ENCODE results near the gene CCSAP. TPM values are rescaled to one million over a fixed set of nuclear protein-coding genes. Genes with fewer than 3 reads are reported as not detected.

Gene CCSAP
- total RNA-seq, 1 donor from 2014 or later, result 12.6 TPM

- H3K27me3 Mint-ChIP-seq, result peaks cover 17% of the 10 kb centered on the region
- no peaks in the 10 kb centered on the region for H3K9me3 Mint-ChIP-seq
- no peak overlapping the region for H3K27ac Mint-ChIP-seq
- no peak overlapping the region for H3K4me3 Mint-ChIP-seq
- DNase-seq, result no peak
- no peaks in the 10 kb centered on the region for H3K4me1 Mint-ChIP-seq
- intact Hi-C loops (cut with micrococcal nuclease), result no loop called here
- no peaks in the 10 kb centered on the region for H3K36me3 Mint-ChIP-seq (ENCODE audit: low read depth)
Observed at GRCh38 chr1:229376521-229376920, 33.7 kb upstream of the CCSAP start.

GRCh38 chr1:229374485-229374884 lies 31.6 kb upstream of the CCSAP start:
- intact Hi-C loops (cut with micrococcal nuclease), result no loop called here
- no peak for DNase-seq
- no peaks in the 10 kb centered on the region for H3K4me1 Mint-ChIP-seq
- H3K4me3 Mint-ChIP-seq, result no peak overlapping the region
- H3K36me3 Mint-ChIP-seq (ENCODE audit: low read depth), result no peaks in the 10 kb centered on the region
- no peaks in the 10 kb centered on the region for H3K9me3 Mint-ChIP-seq
- no peak overlapping the region for H3K27ac Mint-ChIP-seq
- peaks cover 30% of the 10 kb centered on the region for H3K27me3 Mint-ChIP-seq

- H3K4me1 Mint-ChIP-seq, result no peaks in the 10 kb centered on the region
- intact Hi-C loops (cut with micrococcal nuclease), result no loop called here
Observed at GRCh38 chr1:229373395-229373794, 30.5 kb upstream of the CCSAP start.

GRCh38 chr1:229372251-229372650 lies 29.4 kb upstream of the CCSAP start:
- intact Hi-C loops (cut with micrococcal nuclease), result no loop called here
- no peaks in the 10 kb centered on the region for H3K9me3 Mint-ChIP-seq

More at GRCh38 chr1:229373395-229373794, 30.5 kb upstream of the CCSAP start:
- Mint-ChIP-seq H3K27me3 (peaks cover 28% of the 10 kb centered on the region), H3K4me3 (no peak overlapping the region), H3K9me3 (no peaks in the 10 kb centered on the region), H3K27ac (no peak overlapping the region), H3K36me3 (ENCODE audit: low read depth) (no peaks in the 10 kb centered on the region)
- no peak for DNase-seq

GRCh38 chr1:229371624-229372023 lies 28.8 kb upstream of the CCSAP start:
- no peak for DNase-seq
- Mint-ChIP-seq H3K4me3 (no peak overlapping the region), H3K27ac (no peak overlapping the region), H3K4me1 (no peaks in the 10 kb centered on the region), H3K27me3 (peaks cover 28% of the 10 kb centered on the region), H3K36me3 (ENCODE audit: low read depth) (no peaks in the 10 kb centered on the region), H3K9me3 (no peaks in the 10 kb centered on the region)
- intact Hi-C loops (cut with micrococcal nuclease), result no loop called here

More at GRCh38 chr1:229372251-229372650, 29.4 kb upstream of the CCSAP start:
- DNase-seq, result no peak
- Mint-ChIP-seq H3K27ac (no peak overlapping the region), H3K4me1 (no peaks in the 10 kb centered on the region), H3K27me3 (peaks cover 28% of the 10 kb centered on the region), H3K4me3 (no peak overlapping the region), H3K36me3 (ENCODE audit: low read depth) (no peaks in the 10 kb centered on the region)

GRCh38 chr1:229370601-229371021 lies 27.8 kb upstream of the CCSAP start:
- Mint-ChIP-seq H3K27ac (no peak overlapping the region), H3K4me3 (no peak overlapping the region), H3K4me1 (no peaks in the 10 kb centered on the region), H3K36me3 (ENCODE audit: low read depth) (no peaks in the 10 kb centered on the region), H3K27me3 (peaks cover 32% of the 10 kb centered on the region), H3K9me3 (no peaks in the 10 kb centered on the region)
- DNase-seq, result no peak
- intact Hi-C loops (cut with micrococcal nuclease), result no loop called here

GRCh38 chr1:229368347-229368746 lies 25.5 kb upstream of the CCSAP start:
- Mint-ChIP-seq H3K27ac (no peak overlapping the region), H3K9me3 (no peaks in the 10 kb centered on the region), H3K4me3 (no peak overlapping the region), H3K36me3 (ENCODE audit: low read depth) (no peaks in the 10 kb centered on the region), H3K27me3 (peaks cover 43% of the 10 kb centered on the region), H3K4me1 (no peaks in the 10 kb centered on the region)
- intact Hi-C loops (cut with micrococcal nuclease), result no loop called here
- DNase-seq, result no peak

- Mint-ChIP-seq H3K27ac (no peak overlapping the region), H3K36me3 (ENCODE audit: low read depth) (no peaks in the 10 kb centered on the region), H3K4me3 (no peak overlapping the region), H3K27me3 (peaks cover 34% of the 10 kb centered on the region), H3K9me3 (no peaks in the 10 kb centered on the region), H3K4me1 (no peaks in the 10 kb centered on the region)
- intact Hi-C loops (cut with micrococcal nuclease), result no loop called here
- DNase-seq, result no peak
Observed at GRCh38 chr1:229365569-229365968, 22.7 kb upstream of the CCSAP start.

GRCh38 chr1:229364207-229365065 lies 21.6 kb upstream of the CCSAP start:
- Mint-ChIP-seq H3K9me3 (no peaks in the 10 kb centered on the region), H3K4me1 (no peaks in the 10 kb centered on the region), H3K27ac (no peak overlapping the region), H3K36me3 (ENCODE audit: low read depth) (no peaks in the 10 kb centered on the region), H3K4me3 (no peak overlapping the region), H3K27me3 (peaks cover 37% of the 10 kb centered on the region)
- intact Hi-C loops (cut with micrococcal nuclease), result no loop called here
- DNase-seq, result no peak

GRCh38 chr1:229363723-229364122 lies 20.9 kb upstream of the CCSAP start:
- Mint-ChIP-seq H3K27ac (no peak overlapping the region), H3K27me3 (peaks cover 43% of the 10 kb centered on the region), H3K4me1 (no peaks in the 10 kb centered on the region), H3K4me3 (no peak overlapping the region), H3K9me3 (no peaks in the 10 kb centered on the region), H3K36me3 (ENCODE audit: low read depth) (no peaks in the 10 kb centered on the region)
- DNase-seq, result no peak
- intact Hi-C loops (cut with micrococcal nuclease), result no loop called here

GRCh38 chr1:229360420-229360819 lies 17.6 kb upstream of the CCSAP start:
- DNase-seq, result no peak
- intact Hi-C loops (cut with micrococcal nuclease), result no loop called here
- Mint-ChIP-seq H3K27ac (no peak overlapping the region), H3K36me3 (ENCODE audit: low read depth) (no peaks in the 10 kb centered on the region), H3K4me3 (no peak overlapping the region), H3K27me3 (peaks cover 71% of the 10 kb centered on the region), H3K9me3 (peaks cover 9% of the 10 kb centered on the region), H3K4me1 (peaks cover 4% of the 10 kb centered on the region)

GRCh38 chr1:229355661-229356060 lies 12.8 kb upstream of the CCSAP start:
- no peaks in the 10 kb centered on the region for H3K36me3 Mint-ChIP-seq (ENCODE audit: low read depth)
- H3K27me3 Mint-ChIP-seq, result peaks cover 78% of the 10 kb centered on the region
- H3K9me3 Mint-ChIP-seq, result peaks cover 12% of the 10 kb centered on the region
- no peak for DNase-seq
- intact Hi-C loops (cut with micrococcal nuclease), result no loop called here
- peaks cover 4% of the 10 kb centered on the region for H3K4me1 Mint-ChIP-seq
- H3K4me3 Mint-ChIP-seq, result no peak overlapping the region
- H3K27ac Mint-ChIP-seq, result no peak overlapping the region

- Mint-ChIP-seq H3K36me3 (ENCODE audit: low read depth) (no peaks in the 10 kb centered on the region), H3K4me3 (no peak overlapping the region), H3K27ac (no peak overlapping the region), H3K4me1 (peaks cover 4% of the 10 kb centered on the region), H3K27me3 (peaks cover 69% of the 10 kb centered on the region), H3K9me3 (peaks cover 12% of the 10 kb centered on the region)
- intact Hi-C loops (cut with micrococcal nuclease), result no loop called here
- no peak for DNase-seq
Observed at GRCh38 chr1:229354226-229354625, 11.4 kb upstream of the CCSAP start.

GRCh38 chr1:229352975-229353374 lies 10.1 kb upstream of the CCSAP start:
- Mint-ChIP-seq H3K36me3 (ENCODE audit: low read depth) (no peaks in the 10 kb centered on the region), H3K27me3 (peaks cover 60% of the 10 kb centered on the region), H3K4me1 (peaks cover under 1% of the 10 kb centered on the region), H3K9me3 (peaks cover 7% of the 10 kb centered on the region), H3K27ac (no peak overlapping the region), H3K4me3 (no peak overlapping the region)
- intact Hi-C loops (cut with micrococcal nuclease), result no loop called here
- DNase-seq, result no peak
